ENCODE data around the gene LRRC1.

Gene LRRC1

GRCh38 chr6:53792016-53792415 lies 2.8 kb upstream of the LRRC1 start:
- DNase-seq (ENCODE audit: low read depth, low spot score): no peak
- H3K9me3 ChIP-seq (ENCODE audit: insufficient read depth, low read length): no peaks in the 10 kb centered on the region
- no peak overlapping the region for H3K9ac ChIP-seq (ENCODE audit: insufficient read length, low read depth)
- H3K4me1 ChIP-seq (ENCODE audit: insufficient read depth, insufficient read length): no peaks in the 10 kb centered on the region
- H3K27me3 ChIP-seq (ENCODE audit: insufficient read depth, insufficient read length): peaks cover 38% of the 10 kb centered on the region
- H3K4me3 ChIP-seq (ENCODE audit: insufficient read length, low read depth): no peak overlapping the region
- no peak for TF ChIP-seq YY1 (IDR thresholded peaks at IDR 0.05; ENCODE audit: insufficient read depth, insufficient read length)
- TF ChIP-seq ZNF274 (IDR thresholded peaks at IDR 0.05; ENCODE audit: low read depth, low read length): no peak
- TF ChIP-seq SUZ12 (IDR thresholded peaks at IDR 0.05; ENCODE audit: extremely low read depth, insufficient read depth, insufficient read length): no peak
- no peaks in the 10 kb centered on the region for H3K36me3 ChIP-seq (ENCODE audit: insufficient read depth, insufficient read length, low read length)

GRCh38 chr6:53792973-53793317 lies 1.9 kb upstream of the LRRC1 start:
- TF ChIP-seq ZNF274 (IDR thresholded peaks at IDR 0.05; ENCODE audit: low read depth, low read length) (no peak), SUZ12 (IDR thresholded peaks at IDR 0.05; ENCODE audit: extremely low read depth, insufficient read depth, insufficient read length) (no peak), YY1 (IDR thresholded peaks at IDR 0.05; ENCODE audit: insufficient read depth, insufficient read length) (no peak)
- Histone ChIP-seq H3K9ac (ENCODE audit: insufficient read length, low read depth) (peak overlapping the region; percentile 82), H3K36me3 (ENCODE audit: insufficient read depth, insufficient read length, low read length) (no peaks in the 10 kb centered on the region), H3K9me3 (ENCODE audit: insufficient read depth, low read length) (no peaks in the 10 kb centered on the region), H3K4me1 (ENCODE audit: insufficient read depth, insufficient read length) (no peaks in the 10 kb centered on the region), H3K4me3 (ENCODE audit: insufficient read length, low read depth) (peak overlapping the region; percentile 65), H3K27me3 (ENCODE audit: insufficient read depth, insufficient read length) (peaks cover 45% of the 10 kb centered on the region)
- no peak for DNase-seq (ENCODE audit: low read depth, low spot score)

- Histone ChIP-seq H3K27me3 (ENCODE audit: insufficient read depth, insufficient read length) (peaks cover 45% of the 10 kb centered on the region), H3K9ac (ENCODE audit: insufficient read length, low read depth) (peak overlapping the region; percentile 82), H3K36me3 (ENCODE audit: insufficient read depth, insufficient read length, low read length) (no peaks in the 10 kb centered on the region), H3K4me1 (ENCODE audit: insufficient read depth, insufficient read length) (no peaks in the 10 kb centered on the region), H3K4me3 (ENCODE audit: insufficient read length, low read depth) (peak overlapping the region; percentile 65), H3K9me3 (ENCODE audit: insufficient read depth, low read length) (no peaks in the 10 kb centered on the region)
- no peak for DNase-seq (ENCODE audit: low read depth, low spot score)
- TF ChIP-seq YY1 (IDR thresholded peaks at IDR 0.05; ENCODE audit: insufficient read depth, insufficient read length) (no peak), ZNF274 (IDR thresholded peaks at IDR 0.05; ENCODE audit: low read depth, low read length) (no peak), SUZ12 (IDR thresholded peaks at IDR 0.05; ENCODE audit: extremely low read depth, insufficient read depth, insufficient read length) (no peak)
Measured at GRCh38 chr6:53793318-53794136, 1.3 kb upstream of the LRRC1 start.

- no peaks in the 10 kb centered on the region for H3K9me3 ChIP-seq (ENCODE audit: insufficient read depth, low read length)
- peak overlapping the region; percentile 82 for H3K9ac ChIP-seq (ENCODE audit: insufficient read length, low read depth)
- H3K4me1 ChIP-seq (ENCODE audit: insufficient read depth, insufficient read length): no peaks in the 10 kb centered on the region
- DNase-seq (ENCODE audit: low read depth, low spot score): no peak
- H3K36me3 ChIP-seq (ENCODE audit: insufficient read depth, insufficient read length, low read length): no peaks in the 10 kb centered on the region
- peak overlapping the region; percentile 65 for H3K4me3 ChIP-seq (ENCODE audit: insufficient read length, low read depth)
- peaks cover 45% of the 10 kb centered on the region for H3K27me3 ChIP-seq (ENCODE audit: insufficient read depth, insufficient read length)
- TF ChIP-seq ZNF274 (IDR thresholded peaks at IDR 0.05; ENCODE audit: low read depth, low read length): no peak
- no peak for TF ChIP-seq YY1 (IDR thresholded peaks at IDR 0.05; ENCODE audit: insufficient read depth, insufficient read length)
- no peak for TF ChIP-seq SUZ12 (IDR thresholded peaks at IDR 0.05; ENCODE audit: extremely low read depth, insufficient read depth, insufficient read length)
Measured at GRCh38 chr6:53794137-53794719, 577 bp upstream of the LRRC1 start.

- peak overlapping the region; percentile 82 for H3K9ac ChIP-seq (ENCODE audit: insufficient read length, low read depth)
- H3K4me1 ChIP-seq (ENCODE audit: insufficient read depth, insufficient read length): no peaks in the 10 kb centered on the region
- no peaks in the 10 kb centered on the region for H3K9me3 ChIP-seq (ENCODE audit: insufficient read depth, low read length)
- H3K36me3 ChIP-seq (ENCODE audit: insufficient read depth, insufficient read length, low read length): no peaks in the 10 kb centered on the region
- H3K27me3 ChIP-seq (ENCODE audit: insufficient read depth, insufficient read length): peaks cover 45% of the 10 kb centered on the region
- DNase-seq (ENCODE audit: low read depth, low spot score): no peak
- TF ChIP-seq YY1 (IDR thresholded peaks at IDR 0.05; ENCODE audit: insufficient read depth, insufficient read length) (no peak), ZNF274 (IDR thresholded peaks at IDR 0.05; ENCODE audit: low read depth, low read length) (no peak), SUZ12 (IDR thresholded peaks at IDR 0.05; ENCODE audit: extremely low read depth, insufficient read depth, insufficient read length) (no peak)
- peak overlapping the region; percentile 65 for H3K4me3 ChIP-seq (ENCODE audit: insufficient read length, low read depth)
Measured at GRCh38 chr6:53795340-53795701, 516 bp downstream of the LRRC1 start.

GRCh38 chr6:53795702-53796450 lies 1.1 kb downstream of the LRRC1 start:
- Histone ChIP-seq H3K4me1 (ENCODE audit: insufficient read depth, insufficient read length) (no peaks in the 10 kb centered on the region), H3K27me3 (ENCODE audit: insufficient read depth, insufficient read length) (peaks cover 45% of the 10 kb centered on the region), H3K9ac (ENCODE audit: insufficient read length, low read depth) (peak overlapping the region; percentile 57), H3K4me3 (ENCODE audit: insufficient read length, low read depth) (peak overlapping the region; percentile 65), H3K36me3 (ENCODE audit: insufficient read depth, insufficient read length, low read length) (no peaks in the 10 kb centered on the region), H3K9me3 (ENCODE audit: insufficient read depth, low read length) (no peaks in the 10 kb centered on the region)
- no peak for DNase-seq (ENCODE audit: low read depth, low spot score)
- TF ChIP-seq SUZ12 (IDR thresholded peaks at IDR 0.05; ENCODE audit: extremely low read depth, insufficient read depth, insufficient read length) (peak; percentile 38), YY1 (IDR thresholded peaks at IDR 0.05; ENCODE audit: insufficient read depth, insufficient read length) (no peak), ZNF274 (IDR thresholded peaks at IDR 0.05; ENCODE audit: low read depth, low read length) (no peak)

- TF ChIP-seq SUZ12 (IDR thresholded peaks at IDR 0.05; ENCODE audit: extremely low read depth, insufficient read depth, insufficient read length) (peak; percentile 2), YY1 (IDR thresholded peaks at IDR 0.05; ENCODE audit: insufficient read depth, insufficient read length) (no peak)
- peaks cover 45% of the 10 kb centered on the region for H3K27me3 ChIP-seq (ENCODE audit: insufficient read depth, insufficient read length)
- DNase-seq (ENCODE audit: low read depth, low spot score): no peak
- no peaks in the 10 kb centered on the region for H3K9me3 ChIP-seq (ENCODE audit: insufficient read depth, low read length)
- H3K4me1 ChIP-seq (ENCODE audit: insufficient read depth, insufficient read length): no peaks in the 10 kb centered on the region
- peak overlapping the region; percentile 65 for H3K4me3 ChIP-seq (ENCODE audit: insufficient read length, low read depth)
- no peak overlapping the region for H3K9ac ChIP-seq (ENCODE audit: insufficient read length, low read depth)
- H3K36me3 ChIP-seq (ENCODE audit: insufficient read depth, insufficient read length, low read length): no peaks in the 10 kb centered on the region
Measured at GRCh38 chr6:53796451-53796780, 1.6 kb downstream of the LRRC1 start.

Data from NT2/D1 (cell line).